ENCODE results near the gene MROH2B. TPM values are rescaled to one million over a fixed set of nuclear protein-coding genes. Genes with fewer than 3 reads are reported as not detected.

MROH2B gene
- total RNA-seq, 1 donor = not detected

DNA sequence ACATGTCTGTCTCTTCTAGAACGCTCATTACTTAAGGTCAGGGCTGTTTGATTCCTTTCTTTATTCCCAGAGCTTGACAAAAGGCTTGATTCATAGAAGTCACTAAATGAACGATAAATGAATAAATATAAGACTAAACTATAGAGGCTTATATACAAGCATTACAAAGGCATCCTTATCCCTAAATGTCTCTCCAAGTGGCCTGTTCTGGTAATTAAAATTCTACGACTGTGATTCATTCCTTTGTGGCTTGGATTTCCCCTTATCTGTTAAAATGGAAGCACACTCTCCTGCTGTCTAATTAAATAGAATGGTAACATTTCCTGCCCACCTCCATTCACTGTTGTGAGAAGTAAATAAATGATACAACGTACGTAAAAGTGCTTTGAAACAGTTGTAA is 112.3 kb downstream of the MROH2B start:
- DNase-seq (ENCODE audit: low read depth) = no peak
- no peak overlapping the region for H3K4me3 ChIP-seq (ENCODE audit: low read depth, low read length)
- TF ChIP-seq, protein P1, sequence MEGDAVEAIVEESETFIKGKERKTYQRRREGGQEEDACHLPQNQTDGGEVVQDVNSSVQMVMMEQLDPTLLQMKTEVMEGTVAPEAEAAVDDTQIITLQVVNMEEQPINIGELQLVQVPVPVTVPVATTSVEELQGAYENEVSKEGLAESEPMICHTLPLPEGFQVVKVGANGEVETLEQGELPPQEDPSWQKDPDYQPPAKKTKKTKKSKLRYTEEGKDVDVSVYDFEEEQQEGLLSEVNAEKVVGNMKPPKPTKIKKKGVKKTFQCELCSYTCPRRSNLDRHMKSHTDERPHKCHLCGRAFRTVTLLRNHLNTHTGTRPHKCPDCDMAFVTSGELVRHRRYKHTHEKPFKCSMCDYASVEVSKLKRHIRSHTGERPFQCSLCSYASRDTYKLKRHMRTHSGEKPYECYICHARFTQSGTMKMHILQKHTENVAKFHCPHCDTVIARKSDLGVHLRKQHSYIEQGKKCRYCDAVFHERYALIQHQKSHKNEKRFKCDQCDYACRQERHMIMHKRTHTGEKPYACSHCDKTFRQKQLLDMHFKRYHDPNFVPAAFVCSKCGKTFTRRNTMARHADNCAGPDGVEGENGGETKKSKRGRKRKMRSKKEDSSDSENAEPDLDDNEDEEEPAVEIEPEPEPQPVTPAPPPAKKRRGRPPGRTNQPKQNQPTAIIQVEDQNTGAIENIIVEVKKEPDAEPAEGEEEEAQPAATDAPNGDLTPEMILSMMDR (IDR thresholded peaks at IDR 0.05; ENCODE audit: insufficient read depth, low read depth, low read length) = no peak

GRCh38 chr5:40957048-40957447 is 114.1 kb downstream of the MROH2B start:
- no peak for DNase-seq (ENCODE audit: low read depth)
- H3K4me3 ChIP-seq (ENCODE audit: low read depth, low read length) = no peak overlapping the region
- TF ChIP-seq, protein P1 (IDR thresholded peaks at IDR 0.05; ENCODE audit: insufficient read depth, low read depth, low read length) = no peak

- TF ChIP-seq, protein P1 (IDR thresholded peaks at IDR 0.05; ENCODE audit: insufficient read depth, low read depth, low read length) = no peak
- H3K4me3 ChIP-seq (ENCODE audit: low read depth, low read length) = no peak overlapping the region
- DNase-seq (ENCODE audit: low read depth) = no peak
Observed at GRCh38 chr5:40955313-40955712, 115.8 kb downstream of the MROH2B start.

Small RNA genes lying within 50 kb of the gene (small RNA-seq; reads per million reads assigned to genes)
- gene AC114967.1 = not detected

Other genes starting within 250 kb of the MROH2B start
- gene RPL37, start 236.1 kb downstream of the MROH2B start, total RNA-seq = 247 and 971 TPM in 2 replicates
- 8.7 and 11.7 TPM in 2 replicates for gene CARD6, start 230.0 kb downstream of the MROH2B start, total RNA-seq
- gene C7, start 161.8 kb downstream of the MROH2B start, total RNA-seq = under 0.01 TPM in 1 of 2 replicates, not detected in the other
- not detected in 2 replicates for gene C6, start 142.2 kb upstream of the MROH2B start, total RNA-seq

Data from fibroblast of villous mesenchyme (primary cell).